DOHH2 (cell line): ENCODE data around the gene CAMTA1.

Source experiments
- EZH2phosphoT487 ChIP-seq: fragments of 200-600 bp; sonication (generic); IDR thresholded peaks from 2 replicates; pipeline ENCODE4 v1.6.1; 2017; ENCODE audit warnings: borderline replicate concordance, mild to moderate bottlenecking, antibody characterized with exemption, low read length, moderate library complexity, mixed read lengths
- TF ChIP-seq, protein P1 (sequence below): fragments of 200-600 bp; sonication (generic); IDR thresholded peaks from one replicate; pipeline ENCODE4 v1.5.1; 2014; ENCODE audit warnings: antibody characterized with exemption, mild to moderate bottlenecking, low read depth, low read length; ENCODE audit not compliant: poor library complexity, severe bottlenecking

DNA sequence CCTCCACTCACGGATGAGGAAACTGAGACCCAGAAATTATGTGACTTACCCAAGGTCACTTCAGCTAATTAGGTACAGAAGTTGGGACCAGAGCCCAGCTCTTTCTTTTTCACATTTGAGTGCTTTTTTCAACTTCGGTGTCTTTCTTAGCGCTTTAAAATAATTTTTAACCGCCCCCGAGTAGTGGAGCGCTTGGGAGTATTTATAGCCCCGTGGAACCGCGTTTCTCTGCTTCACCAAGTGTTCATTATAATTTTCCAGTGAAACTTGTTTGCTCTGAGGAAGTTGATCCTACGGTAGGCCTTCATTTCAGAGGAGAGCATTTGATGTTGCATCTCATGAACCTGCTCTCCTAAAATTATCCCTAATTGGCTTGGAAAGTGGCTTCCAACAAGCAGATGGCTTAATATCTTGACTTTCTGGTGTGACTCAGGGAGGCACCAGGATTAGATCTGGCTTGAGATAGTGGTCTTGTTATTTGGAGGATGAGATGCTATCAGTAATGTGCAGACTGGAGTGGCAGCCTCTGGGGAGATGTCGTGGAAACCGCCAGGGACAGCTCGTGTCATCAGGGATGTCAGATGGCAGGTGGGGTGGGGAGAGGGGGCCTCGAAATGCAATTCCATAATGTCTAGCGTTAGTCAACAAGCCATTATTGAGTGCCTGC is 321.3 kb downstream of the CAMTA1 start:
- TF ChIP-seq, protein P1, sequence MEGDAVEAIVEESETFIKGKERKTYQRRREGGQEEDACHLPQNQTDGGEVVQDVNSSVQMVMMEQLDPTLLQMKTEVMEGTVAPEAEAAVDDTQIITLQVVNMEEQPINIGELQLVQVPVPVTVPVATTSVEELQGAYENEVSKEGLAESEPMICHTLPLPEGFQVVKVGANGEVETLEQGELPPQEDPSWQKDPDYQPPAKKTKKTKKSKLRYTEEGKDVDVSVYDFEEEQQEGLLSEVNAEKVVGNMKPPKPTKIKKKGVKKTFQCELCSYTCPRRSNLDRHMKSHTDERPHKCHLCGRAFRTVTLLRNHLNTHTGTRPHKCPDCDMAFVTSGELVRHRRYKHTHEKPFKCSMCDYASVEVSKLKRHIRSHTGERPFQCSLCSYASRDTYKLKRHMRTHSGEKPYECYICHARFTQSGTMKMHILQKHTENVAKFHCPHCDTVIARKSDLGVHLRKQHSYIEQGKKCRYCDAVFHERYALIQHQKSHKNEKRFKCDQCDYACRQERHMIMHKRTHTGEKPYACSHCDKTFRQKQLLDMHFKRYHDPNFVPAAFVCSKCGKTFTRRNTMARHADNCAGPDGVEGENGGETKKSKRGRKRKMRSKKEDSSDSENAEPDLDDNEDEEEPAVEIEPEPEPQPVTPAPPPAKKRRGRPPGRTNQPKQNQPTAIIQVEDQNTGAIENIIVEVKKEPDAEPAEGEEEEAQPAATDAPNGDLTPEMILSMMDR, result no peak
- TF ChIP-seq EZH2phosphoT487, result no peak
